Gastrocnemius medialis (tissue), 4 donors: Measurements from ENCODE around the gene CHRNA9.

ENCODE experiments used
- CTCF ChIP-seq, 5 experiments: fragments of 450-650 bp in 3 of 5; fragments of 200-600 bp in 2 of 5; sonication (generic) in 2 of 5; IDR thresholded peaks in 4 of 5; conservative IDR thresholded peaks in 1 of 5; 1 replicate in 4 of 5; 2 replicates in 1 of 5; pipeline ENCODE4 v1.5.1; 2016 to 2019; ENCODE audit warnings: antibody characterized with exemption in 5 of 5, mild to moderate bottlenecking in 3 of 5, moderate library complexity in 3 of 5
- POLR2A ChIP-seq, 2 donors: fragments of 450-650 bp; IDR thresholded peaks; one replicate each; pipeline ENCODE4 v1.6.1; 2017; ENCODE audit warnings: antibody characterized with exemption in 2 of 2, mild to moderate bottlenecking in 2 of 2, moderate library complexity in 2 of 2

- TF ChIP-seq CTCF (IDR thresholded peaks at IDR 0.05 in 4 of 5, conservative IDR thresholded peaks at IDR 0.05 in 1 of 5): no peak
- no peak for TF ChIP-seq POLR2A (IDR thresholded peaks at IDR 0.05)
Measured at GRCh38 chr4:40299126-40299525, 36.0 kb upstream of the CHRNA9 start.
